RWPE1 (cell line): ENCODE measurements around the gene ZIC1.

Experiments
- CTCF ChIA-PET: fragments of 350-600 bp; sonication (Branson Sonifier 250); formaldehyde crosslinking; extraction: SDS; loops from one replicate; lab custom pipeline; 2021; lab: Yijun Ruan, JAX
- POLR2A ChIA-PET: fragments of 400-600 bp; formaldehyde crosslinking; extraction: SDS; loops from one replicate; lab custom pipeline; 2020; ENCODE audit warnings: antibody characterized with exemption; ENCODE audit not compliant: low non-redundant PET; lab: Yijun Ruan, JAX
- DNase-seq: peaks from one replicate; pipeline ENCODE4 v3.0.0; 2012; ENCODE audit warnings: low spot score
- H3K27ac ChIP-seq: fragments of 450-650 bp; 2 replicates; pipeline ENCODE4 v1.5.1; 2017
- CTCF ChIP-seq: fragments of 450-650 bp; conservative IDR thresholded peaks from 2 replicates; pipeline ENCODE4 v1.5.1; 2017; ENCODE audit warnings: low read depth, mild to moderate bottlenecking

Gene ZIC1

GRCh38 chr3:147379651-147380050 lies 29.5 kb upstream of the ZIC1 start:
- DNase-seq, result no peak
- no peak for TF ChIP-seq CTCF
- POLR2A ChIA-PET, result no interaction called here
- CTCF ChIA-PET, result no interaction called here
- no peak overlapping the region for H3K27ac ChIP-seq

- ChIA-PET CTCF (no interaction called here), POLR2A (no interaction called here)
- no peak overlapping the region for H3K27ac ChIP-seq
- no peak for TF ChIP-seq CTCF
- no peak for DNase-seq
Measured at GRCh38 chr3:147380387-147380951, 28.7 kb upstream of the ZIC1 start.

GRCh38 chr3:147380977-147381376 lies 28.2 kb upstream of the ZIC1 start:
- no peak for DNase-seq
- ChIA-PET POLR2A (no interaction called here), CTCF (no interaction called here)
- no peak for TF ChIP-seq CTCF
- H3K27ac ChIP-seq, result no peak overlapping the region

- H3K27ac ChIP-seq, result no peak overlapping the region
- POLR2A ChIA-PET, result no interaction called here
- TF ChIP-seq CTCF, result no peak
- no peak for DNase-seq
- CTCF ChIA-PET, result interaction anchor here (0.5 kb wide), 1 partner anchor 143 kb away, joined by 4 read pairs; no protein-coding TSS in a partner anchor
Measured at GRCh38 chr3:147381596-147381995, 27.6 kb upstream of the ZIC1 start.

- CTCF ChIA-PET, result no interaction called here
- DNase-seq, result no peak
- no peak overlapping the region for H3K27ac ChIP-seq
- TF ChIP-seq CTCF, result no peak
- POLR2A ChIA-PET, result no interaction called here
Measured at GRCh38 chr3:147383617-147384016, 25.5 kb upstream of the ZIC1 start.

- no peak overlapping the region for H3K27ac ChIP-seq
- ChIA-PET CTCF (no interaction called here), POLR2A (no interaction called here)
- no peak for DNase-seq
- no peak for TF ChIP-seq CTCF
Measured at GRCh38 chr3:147384210-147385058, 24.7 kb upstream of the ZIC1 start.
